ENCODE results near the gene USP46. TPM values are rescaled to one million over a fixed set of nuclear protein-coding genes. Genes with fewer than 3 reads are reported as not detected.

Gene USP46
- total RNA-seq, 1 donor from 2014 or later, result 33.1 TPM

Other genes with a start within 250 kb of the USP46 start
- gene ERVMER34-1, start 92.1 kb upstream of the USP46 start, total RNA-seq, result 2.2 and 3.2 TPM in 2 replicates
- gene RASL11B, start 203.0 kb upstream of the USP46 start, total RNA-seq, result 9.3 and 9.7 TPM in 2 replicates